H9 (cell line): ENCODE data around the gene ZBTB9. TPM values are rescaled to one million over a fixed set of nuclear protein-coding genes. Genes with fewer than 3 reads are reported as not detected.

Experiments
- DNase-seq: peaks from one replicate; pipeline ENCODE4 v3.0.0-alpha.2; 2017
- H2AFZ ChIP-seq: one replicate; pipeline ENCODE4 v1.6.1; 2013; ENCODE audit warnings: mild to moderate bottlenecking, low read length, control low read depth, moderate library complexity
- H2AK5ac ChIP-seq: 2 replicates; pipeline ENCODE4 v1.6.1; 2013; ENCODE audit warnings: low read length, control low read depth, mixed read lengths; ENCODE audit not compliant: insufficient read length
- H2BK120ac ChIP-seq: one replicate; pipeline ENCODE4 v1.6.1; 2013; ENCODE audit warnings: low read depth, mild to moderate bottlenecking, low read length, control low read depth, inconsistent platforms; ENCODE audit not compliant: poor library complexity, severe bottlenecking
- H2BK12ac ChIP-seq: 2 replicates; pipeline ENCODE4 v1.6.1; 2013; ENCODE audit warnings: low read length, control low read depth, mixed read lengths, low read depth; ENCODE audit not compliant: insufficient read length
- H2BK15ac ChIP-seq: 2 replicates; pipeline ENCODE4 v1.6.1; 2013; ENCODE audit warnings: low read depth, low read length, control low read depth
- H2BK20ac ChIP-seq: one replicate; pipeline ENCODE4 v1.6.1; 2013; ENCODE audit warnings: low read depth, mild to moderate bottlenecking, low read length, control low read depth, inconsistent platforms; ENCODE audit not compliant: poor library complexity, severe bottlenecking
- H2BK5ac ChIP-seq: 2 replicates; pipeline ENCODE4 v1.6.1; 2013; ENCODE audit warnings: low read length, control low read depth, mixed read lengths; ENCODE audit not compliant: insufficient read length
- H3K14ac ChIP-seq: 2 replicates; pipeline ENCODE4 v1.6.1; 2013; ENCODE audit warnings: low read length, control low read depth; ENCODE audit not compliant: insufficient read depth
- H3K18ac ChIP-seq: 2 replicates; pipeline ENCODE4 v1.6.1; 2013; ENCODE audit warnings: low read depth, mild to moderate bottlenecking, mixed read lengths, low read length, control low read depth; ENCODE audit not compliant: insufficient read length
- H3K23ac ChIP-seq: 2 replicates; pipeline ENCODE4 v1.6.1; 2013; ENCODE audit warnings: low read length, control low read depth, mixed read lengths, low read depth; ENCODE audit not compliant: insufficient read length
- H3K23me2 ChIP-seq: 2 replicates; pipeline ENCODE4 v1.6.1; 2013; ENCODE audit warnings: low read depth, mild to moderate bottlenecking, mixed read lengths, low read length, control low read depth; ENCODE audit not compliant: insufficient read length, poor library complexity, severe bottlenecking
- H3K27ac ChIP-seq: 2 replicates; pipeline ENCODE4 v1.5.1; 2013; ENCODE audit warnings: low read length, control low read depth, mixed read lengths, low read depth; ENCODE audit not compliant: insufficient read length
- H3K27me3 ChIP-seq: 2 replicates; pipeline ENCODE4 v1.6.1; 2013; ENCODE audit warnings: low read length, control low read depth, inconsistent platforms; ENCODE audit not compliant: insufficient read depth
- H3K4ac ChIP-seq: 2 replicates; pipeline ENCODE4 v1.6.1; 2013; ENCODE audit warnings: low read depth, mild to moderate bottlenecking, control low read depth, inconsistent platforms, low read length, moderate library complexity
- H3K4me1 ChIP-seq: 2 replicates; pipeline ENCODE4 v1.6.1; 2013; ENCODE audit warnings: low read length, control low read depth, inconsistent platforms; ENCODE audit not compliant: insufficient read depth
- H3K4me2 ChIP-seq: 2 replicates; pipeline ENCODE4 v1.6.1; 2013; ENCODE audit warnings: low read length, control low read depth, mixed read lengths; ENCODE audit not compliant: insufficient read length, insufficient read depth
- H3K56ac ChIP-seq: 2 replicates; pipeline ENCODE4 v1.6.1; 2013; ENCODE audit warnings: low read depth, mild to moderate bottlenecking, mixed read lengths, low read length, control low read depth; ENCODE audit not compliant: insufficient read length
- H3K79me1 ChIP-seq: 2 replicates; pipeline ENCODE4 v1.6.1; 2013; ENCODE audit warnings: low read depth, mild to moderate bottlenecking, moderate library complexity, low read length, control low read depth, inconsistent platforms; ENCODE audit not compliant: insufficient read depth, poor library complexity, severe bottlenecking
- H3K79me2 ChIP-seq: 2 replicates; pipeline ENCODE4 v1.6.1; 2013; ENCODE audit warnings: low read length, control low read depth, inconsistent platforms; ENCODE audit not compliant: insufficient read depth
- H3K9ac ChIP-seq: 2 replicates; pipeline ENCODE4 v1.6.1; 2013; ENCODE audit warnings: low read length, control low read depth, mixed read lengths; ENCODE audit not compliant: insufficient read length; ENCODE audit errors: extremely low read depth
- H3K9me3 ChIP-seq: one replicate; pipeline ENCODE4 v1.6.1; 2013; ENCODE audit warnings: low read depth, low read length, inconsistent platforms; ENCODE audit not compliant: control insufficient read depth
- H3T11ph ChIP-seq: one replicate; pipeline ENCODE4 v1.6.1; 2013; ENCODE audit warnings: mild to moderate bottlenecking, low read length, control low read depth, inconsistent platforms
- H4K20me1 ChIP-seq: one replicate; pipeline ENCODE4 v1.6.1; 2013; ENCODE audit not compliant: control insufficient read depth, insufficient read length, insufficient read depth
- H4K5ac ChIP-seq: 2 replicates; pipeline ENCODE4 v1.6.1; 2013; ENCODE audit warnings: low read depth, mild to moderate bottlenecking, mixed read lengths, low read length, control low read depth; ENCODE audit not compliant: insufficient read length
- H4K8ac ChIP-seq: replicated peaks from 2 replicates; pipeline ENCODE4 v1.6.1; 2013; ENCODE audit warnings: low read length, control low read depth, mixed read lengths, low read depth; ENCODE audit not compliant: insufficient read length
- H4K91ac ChIP-seq: 2 replicates; pipeline ENCODE4 v1.6.1; 2013; ENCODE audit warnings: low read depth, mild to moderate bottlenecking, moderate library complexity, mixed read lengths, low read length, control low read depth; ENCODE audit not compliant: insufficient read length
- H3K27ac Mint-ChIP-seq, 3 experiments: 2 replicates in 2 of 3; 3 replicates in 1 of 3; pipeline ENCODE4 v1.8.0; 2020 to 2021; ENCODE audit warnings: mixed read lengths in 3 of 3, mild to moderate bottlenecking in 1 of 3, moderate library complexity in 1 of 3
- H3K27me3 Mint-ChIP-seq: 2 replicates; pipeline ENCODE4 v1.8.0; 2021; ENCODE audit warnings: low read depth, mild to moderate bottlenecking, moderate library complexity, mixed read lengths
- H3K36me3 Mint-ChIP-seq, 3 experiments: 2 replicates in 2 of 3; 3 replicates in 1 of 3; pipeline ENCODE4 v1.8.0; 2020 to 2021; ENCODE audit warnings: low read depth in 3 of 3, mixed read lengths in 3 of 3; ENCODE audit not compliant: insufficient read depth in 1 of 3
- H3K4me1 Mint-ChIP-seq, 2 experiments: 2 replicates each; pipeline ENCODE4 v1.8.0; 2020; ENCODE audit warnings: mixed read lengths in 2 of 2
- H3K4me3 Mint-ChIP-seq, 2 experiments: 2 replicates in 1 of 2; 3 replicates in 1 of 2; pipeline ENCODE4 v1.8.0; 2020 to 2021; ENCODE audit warnings: mild to moderate bottlenecking in 2 of 2, mixed read lengths in 2 of 2, moderate library complexity in 1 of 2
- H3K9me3 Mint-ChIP-seq, 2 experiments: 2 replicates in 1 of 2; 3 replicates in 1 of 2; pipeline ENCODE4 v1.8.0; 2020; ENCODE audit warnings: mild to moderate bottlenecking in 2 of 2, mixed read lengths in 2 of 2, moderate library complexity in 1 of 2
- WGBS: extraction: QIAGEN DNeasy Blood & Tissue Kit; methylation state at CpG from one replicate; pipeline ENCODE4 v1.1.7; 2013; ENCODE audit warnings: missing lambda C conversion rate, low lambda C conversion rate, mixed read lengths; ENCODE audit not compliant: insufficient read length; ENCODE audit errors: extremely low coverage; 5-methylcytosine and 5-hydroxymethylcytosine counted together
- total RNA-seq: library from RNA; stranded (reverse); gene quantifications from 2 replicates; pipeline ENCODE4 v1.2.1, GENCODE V29; 2021
- TF ChIP-seq, protein P1 (sequence below): fragments of 200-600 bp; sonication (generic); conservative IDR thresholded peaks from 3 replicates; pipeline ENCODE4 v1.8.0; 2021; ENCODE audit warnings: antibody characterized with exemption, mild to moderate bottlenecking

The ZBTB9 gene
- total RNA-seq, 1 experiment from 2014 or later, result 53.1 TPM

DNA sequence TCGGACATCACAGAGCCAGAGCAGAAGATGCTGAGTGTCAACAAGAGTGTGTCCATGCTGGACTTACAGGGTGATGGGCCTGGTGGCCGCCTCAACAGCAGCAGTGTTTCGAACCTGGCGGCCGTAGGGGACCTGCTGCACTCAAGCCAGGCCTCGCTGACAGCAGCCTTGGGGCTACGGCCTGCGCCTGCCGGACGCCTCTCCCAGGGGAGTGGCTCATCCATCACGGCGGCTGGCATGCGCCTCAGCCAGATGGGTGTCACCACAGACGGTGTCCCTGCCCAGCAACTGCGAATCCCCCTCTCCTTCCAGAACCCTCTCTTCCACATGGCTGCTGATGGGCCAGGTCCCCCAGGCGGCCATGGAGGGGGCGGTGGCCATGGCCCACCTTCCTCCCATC, 11.4 kb upstream of the ZBTB9 start:
- Mint-ChIP-seq H3K9me3 (no peaks in the 10 kb centered on the region), H3K36me3 (peaks cover 72 to 95% (median 91%) of the 10 kb centered on the region in 3 experiments), H3K27ac (no peak overlapping the region), H3K4me3 (no peak overlapping the region), H3K4me1 (peaks cover 0 to 3% of the 10 kb centered on the region in 2 experiments; a peak in 1 of 4 replicates), H3K27me3 (no peaks in the 10 kb centered on the region; the same call in 1 of the 2 replicates)
- Histone ChIP-seq H2AK5ac (no peak overlapping the region), H3K18ac (no peak overlapping the region), H4K20me1 (no peaks in the 10 kb centered on the region), H3K23ac (no peak overlapping the region), H2BK5ac (no peak overlapping the region), H3K79me2 (no peaks in the 10 kb centered on the region), H3K9me3 (no peaks in the 10 kb centered on the region), H3K79me1 (no peaks in the 10 kb centered on the region), H2BK20ac (no peak overlapping the region), H4K8ac (no peak overlapping the region), H4K91ac (no peak overlapping the region), H3K27ac (no peak overlapping the region), H3K56ac (no peak overlapping the region), H3K14ac (no peak overlapping the region), H3K4me2 (no peak overlapping the region), H3K9ac (no peak overlapping the region), H4K5ac (no peak overlapping the region), H2BK120ac (no peak overlapping the region), H2BK15ac (no peak overlapping the region), H3K4me1 (no peaks in the 10 kb centered on the region), H3T11ph (no peak overlapping the region), H3K27me3 (no peaks in the 10 kb centered on the region), H3K23me2 (no peaks in the 10 kb centered on the region), H2AFZ (no peak overlapping the region), H2BK12ac (no peak overlapping the region), H3K4ac (no peak overlapping the region)
- TF ChIP-seq, protein P1, sequence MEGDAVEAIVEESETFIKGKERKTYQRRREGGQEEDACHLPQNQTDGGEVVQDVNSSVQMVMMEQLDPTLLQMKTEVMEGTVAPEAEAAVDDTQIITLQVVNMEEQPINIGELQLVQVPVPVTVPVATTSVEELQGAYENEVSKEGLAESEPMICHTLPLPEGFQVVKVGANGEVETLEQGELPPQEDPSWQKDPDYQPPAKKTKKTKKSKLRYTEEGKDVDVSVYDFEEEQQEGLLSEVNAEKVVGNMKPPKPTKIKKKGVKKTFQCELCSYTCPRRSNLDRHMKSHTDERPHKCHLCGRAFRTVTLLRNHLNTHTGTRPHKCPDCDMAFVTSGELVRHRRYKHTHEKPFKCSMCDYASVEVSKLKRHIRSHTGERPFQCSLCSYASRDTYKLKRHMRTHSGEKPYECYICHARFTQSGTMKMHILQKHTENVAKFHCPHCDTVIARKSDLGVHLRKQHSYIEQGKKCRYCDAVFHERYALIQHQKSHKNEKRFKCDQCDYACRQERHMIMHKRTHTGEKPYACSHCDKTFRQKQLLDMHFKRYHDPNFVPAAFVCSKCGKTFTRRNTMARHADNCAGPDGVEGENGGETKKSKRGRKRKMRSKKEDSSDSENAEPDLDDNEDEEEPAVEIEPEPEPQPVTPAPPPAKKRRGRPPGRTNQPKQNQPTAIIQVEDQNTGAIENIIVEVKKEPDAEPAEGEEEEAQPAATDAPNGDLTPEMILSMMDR, result no peak
- DNase-seq, result no peak
- WGBS, result no CpG with 5 or more reads among the region's 17 CpGs
